Middle frontal gyrus (tissue), 1 donor: ENCODE results near the gene XIST.
"Not testable (repeated sequence)": the region's sequence is repeated elsewhere in the genome, so short reads cannot be mapped to it uniquely, and the experiment has no call there.

Experiments
- DNase-seq: peaks from one replicate; pipeline ENCODE4 v3.0.0-alpha.2; 2015; ENCODE audit warnings: low spot score; ENCODE audit errors: extremely low spot score

XIST gene

GRCh38 chrX:73840120-73840924, 12.2 kb downstream of the XIST start:
- no peak for DNase-seq

- no peak for DNase-seq
Observed at GRCh38 chrX:73839152-73839551, 13.4 kb downstream of the XIST start.

GRCh38 chrX:73838123-73838522, 14.4 kb downstream of the XIST start:
- DNase-seq = no peak

- no peak for DNase-seq
Observed at GRCh38 chrX:73836956-73837477, 15.5 kb downstream of the XIST start.

GRCh38 chrX:73834219-73834618, 18.3 kb downstream of the XIST start:
- DNase-seq = no peak

GRCh38 chrX:73832319-73832718, 20.2 kb downstream of the XIST start:
- DNase-seq = no peak

GRCh38 chrX:73831500-73831899, 21.0 kb downstream of the XIST start:
- no peak for DNase-seq

GRCh38 chrX:73830489-73831414, 21.8 kb downstream of the XIST start:
- DNase-seq = no peak

GRCh38 chrX:73829890-73830466, 22.5 kb downstream of the XIST start:
- DNase-seq = no peak

- no peak for DNase-seq
Observed at GRCh38 chrX:73828080-73828720, 24.3 kb downstream of the XIST start.

- no peak for DNase-seq
Observed at GRCh38 chrX:73827406-73827805, 25.1 kb downstream of the XIST start.

- no peak for DNase-seq
Observed at GRCh38 chrX:73826996-73827395, 25.5 kb downstream of the XIST start.

- no peak for DNase-seq
Observed at GRCh38 chrX:73825569-73825968, 26.9 kb downstream of the XIST start.

GRCh38 chrX:73823473-73824004, 29.0 kb downstream of the XIST start:
- DNase-seq = no peak

GRCh38 chrX:73822775-73823174, 29.7 kb downstream of the XIST start:
- no peak for DNase-seq

GRCh38 chrX:73821921-73822559, 30.5 kb downstream of the XIST start:
- DNase-seq = no peak

GRCh38 chrX:73819864-73820558, 32.5 kb downstream of the XIST start:
- DNase-seq = not testable (repeated sequence)

- no peak for DNase-seq
Observed at GRCh38 chrX:73818200-73819116, 34.1 kb downstream of the XIST start.
